Central memory CD8-positive, alpha-beta T cell (primary cell): Measurements from ENCODE around the gene RNF166.
A peak's percentile ranks its signal among the peaks of the same experiment; 100 is the strongest.

Source experiments
- ATAC-seq: fragments of 150-1000 bp; cut with Tn5 transposase; replicated peaks from 2 replicates; pipeline ENCODE4 v1.10.0; 2022; ENCODE audit warnings: mild to moderate bottlenecking, moderate FRiP score, moderate number of reproducible peaks; ENCODE audit not compliant: poor library complexity, severe bottlenecking; ENCODE audit errors: extremely low read depth
- DNase-seq, 2 donors: peaks; one replicate each; pipeline ENCODE4 v3.0.0; 2021; ENCODE audit warnings: low spot score in 2 of 2
- H3K27ac Mint-ChIP-seq: one replicate; pipeline ENCODE4 v1.8.0; 2022; ENCODE audit warnings: low read depth, mild to moderate bottlenecking, moderate library complexity, mixed read lengths
- H3K27me3 Mint-ChIP-seq: one replicate; pipeline ENCODE4 v1.8.0; 2022; ENCODE audit warnings: mixed read lengths
- H3K36me3 Mint-ChIP-seq: one replicate; pipeline ENCODE4 v1.8.0; 2022; ENCODE audit warnings: mild to moderate bottlenecking, moderate library complexity, mixed read lengths; ENCODE audit not compliant: insufficient read depth
- H3K4me1 Mint-ChIP-seq: one replicate; pipeline ENCODE4 v1.8.0; 2022; ENCODE audit warnings: mixed read lengths
- H3K4me3 Mint-ChIP-seq: one replicate; pipeline ENCODE4 v1.8.0; 2022; ENCODE audit warnings: mild to moderate bottlenecking, moderate library complexity, mixed read lengths
- H3K9me3 Mint-ChIP-seq: one replicate; pipeline ENCODE4 v1.8.0; 2022; ENCODE audit warnings: mixed read lengths

The RNF166 gene

GRCh38 chr16:88744577-88745521, 38.6 kb upstream of the RNF166 start:
- peaks cover 21% of the 10 kb centered on the region for H3K4me1 Mint-ChIP-seq
- H3K27me3 Mint-ChIP-seq: no peaks in the 10 kb centered on the region
- H3K4me3 Mint-ChIP-seq: peak overlapping the region; percentile 61
- no peak for DNase-seq
- H3K36me3 Mint-ChIP-seq: peaks cover 15% of the 10 kb centered on the region
- ATAC-seq: no peak
- peak overlapping the region; percentile 89 for H3K27ac Mint-ChIP-seq
- no peaks in the 10 kb centered on the region for H3K9me3 Mint-ChIP-seq

GRCh38 chr16:88743693-88744576, 37.7 kb upstream of the RNF166 start:
- no peak for ATAC-seq
- DNase-seq: peak; percentile 48 to 64
- Mint-ChIP-seq H3K4me1 (peaks cover 22% of the 10 kb centered on the region), H3K9me3 (no peaks in the 10 kb centered on the region), H3K4me3 (peak overlapping the region; percentile 25), H3K36me3 (peaks cover 15% of the 10 kb centered on the region), H3K27ac (peak overlapping the region; percentile 44), H3K27me3 (no peaks in the 10 kb centered on the region)

GRCh38 chr16:88742896-88743605, 36.8 kb upstream of the RNF166 start:
- Mint-ChIP-seq H3K27me3 (no peaks in the 10 kb centered on the region), H3K27ac (no peak overlapping the region), H3K4me3 (no peak overlapping the region), H3K9me3 (no peaks in the 10 kb centered on the region), H3K4me1 (peaks cover 24% of the 10 kb centered on the region), H3K36me3 (peaks cover 16% of the 10 kb centered on the region)
- no peak for ATAC-seq
- DNase-seq: no peak

GRCh38 chr16:88741368-88741767, 35.2 kb upstream of the RNF166 start:
- Mint-ChIP-seq H3K9me3 (no peaks in the 10 kb centered on the region), H3K4me1 (peaks cover 18% of the 10 kb centered on the region), H3K27ac (no peak overlapping the region), H3K36me3 (peaks cover 16% of the 10 kb centered on the region), H3K27me3 (no peaks in the 10 kb centered on the region), H3K4me3 (no peak overlapping the region)
- ATAC-seq (no peak), DNase-seq (no peak)

GRCh38 chr16:88740727-88741055, 34.5 kb upstream of the RNF166 start:
- Mint-ChIP-seq H3K27ac (no peak overlapping the region), H3K36me3 (peaks cover 13% of the 10 kb centered on the region), H3K4me1 (peaks cover 11% of the 10 kb centered on the region), H3K9me3 (no peaks in the 10 kb centered on the region), H3K27me3 (no peaks in the 10 kb centered on the region), H3K4me3 (no peak overlapping the region)
- no peak for ATAC-seq
- DNase-seq: no peak

GRCh38 chr16:88739977-88740726, 33.9 kb upstream of the RNF166 start:
- Mint-ChIP-seq H3K4me3 (no peak overlapping the region), H3K27ac (no peak overlapping the region), H3K36me3 (peaks cover 11% of the 10 kb centered on the region), H3K9me3 (no peaks in the 10 kb centered on the region), H3K27me3 (no peaks in the 10 kb centered on the region), H3K4me1 (peaks cover 7% of the 10 kb centered on the region)
- no peak for ATAC-seq
- DNase-seq: no peak

GRCh38 chr16:88739139-88739976, 33.1 kb upstream of the RNF166 start:
- H3K27ac Mint-ChIP-seq: peak overlapping the region; percentile 49
- no peaks in the 10 kb centered on the region for H3K27me3 Mint-ChIP-seq
- no peak overlapping the region for H3K4me3 Mint-ChIP-seq
- DNase-seq: no peak
- H3K4me1 Mint-ChIP-seq: peaks cover 5% of the 10 kb centered on the region
- H3K9me3 Mint-ChIP-seq: no peaks in the 10 kb centered on the region
- ATAC-seq: no peak
- H3K36me3 Mint-ChIP-seq: peaks cover 11% of the 10 kb centered on the region

GRCh38 chr16:88738151-88739084, 32.2 kb upstream of the RNF166 start:
- Mint-ChIP-seq H3K27ac (peak overlapping the region; percentile 49), H3K27me3 (no peaks in the 10 kb centered on the region), H3K4me3 (no peak overlapping the region), H3K4me1 (peaks cover 5% of the 10 kb centered on the region), H3K9me3 (no peaks in the 10 kb centered on the region), H3K36me3 (peaks cover 11% of the 10 kb centered on the region)
- no peak for ATAC-seq
- DNase-seq: no peak

GRCh38 chr16:88737298-88738150, 31.3 kb upstream of the RNF166 start:
- Mint-ChIP-seq H3K4me1 (peaks cover 5% of the 10 kb centered on the region), H3K4me3 (no peak overlapping the region), H3K27me3 (no peaks in the 10 kb centered on the region), H3K36me3 (peaks cover 13% of the 10 kb centered on the region), H3K9me3 (no peaks in the 10 kb centered on the region), H3K27ac (no peak overlapping the region)
- DNase-seq (peak; percentile 51 to 63), ATAC-seq (peak; percentile 81)

- ATAC-seq (no peak), DNase-seq (no peak)
- Mint-ChIP-seq H3K27ac (no peak overlapping the region), H3K27me3 (no peaks in the 10 kb centered on the region), H3K9me3 (no peaks in the 10 kb centered on the region), H3K4me1 (peaks cover 5% of the 10 kb centered on the region), H3K4me3 (no peak overlapping the region), H3K36me3 (peaks cover 13% of the 10 kb centered on the region)
Observed at GRCh38 chr16:88736496-88736895, 30.3 kb upstream of the RNF166 start.
